K562 (cell line): ENCODE measurements around the gene VGLL4. TPM values are rescaled to one million over a fixed set of nuclear protein-coding genes. Genes with fewer than 3 reads are reported as not detected.

Experiments
- ATAC-seq: fragments of 200-7000 bp; cut with Tn5 transposase; 3 replicates; pipeline ENCODE4 v1.9.1; 2020; ENCODE audit warnings: moderate library complexity
- BruUV-seq: library from RNA; stranded (reverse); fragments of 400-500 nt; replicated peaks from 2 replicates; lab custom pipeline; 2021; lab: Mats Ljungman, UMichigan
- CTCF ChIA-PET: fragments of 300-600 bp; formaldehyde crosslinking; extraction: SDS; loops from one replicate; lab custom pipeline; 2021; ENCODE audit warnings: low intra/inter-chr PET ratio; lab: Yijun Ruan, JAX
- POLR2A ChIA-PET: fragments of 300-600, 350-650 bp; sonication (Branson Sonifier 250); formaldehyde crosslinking; extraction: SDS; loops from one replicate; lab custom pipeline; 2021; ENCODE audit warnings: antibody characterized with exemption, inconsistent platforms; lab: Yijun Ruan, JAX
- DNase-seq, 4 experiments: peaks; one replicate each; pipeline versions ENCODE4 v3.0.0 to v3.0.0-alpha.2; 2011 to 2018; ENCODE audit warnings: low spot score in 3 of 4, mixed read lengths in 3 of 4; ENCODE audit errors: extremely low read depth in 1 of 4
- FAIRE-seq: peaks from 2 replicates; lab custom pipeline; 2011; peaks lifted over from hg19 to GRCh38; lab: Jason Lieb, UNC
- H2AFZ ChIP-seq: 2 replicates; pipeline ENCODE4 v1.6.0; 2011; ENCODE audit warnings: low read depth, low read length, control low read depth, inconsistent platforms
- H3K27ac ChIP-seq: fragments of 200-600 bp; 3 replicates; pipeline ENCODE4 v1.8.0; 2011; ENCODE audit warnings: low read depth, mild to moderate bottlenecking, control low read depth, inconsistent platforms, low read length, moderate library complexity, mixed read lengths; ENCODE audit errors: extremely low read depth
- H3K27me3 ChIP-seq, 2 experiments: fragments of 300-600 bp in 1 of 2; 2 replicates in 1 of 2; 3 replicates in 1 of 2; pipeline versions ENCODE4 v1.6.0 to v1.8.0; 2011; ENCODE audit warnings: inconsistent platforms in 2 of 2, low read length in 2 of 2, mild to moderate bottlenecking in 1 of 2, mixed read lengths in 1 of 2, moderate library complexity in 1 of 2; ENCODE audit not compliant: control insufficient read depth in 2 of 2, insufficient read depth in 2 of 2
- H3K36me3 ChIP-seq: fragments of 300-600 bp; 3 replicates; pipeline ENCODE4 v1.8.0; 2011; ENCODE audit warnings: mild to moderate bottlenecking, low read length, inconsistent platforms; ENCODE audit not compliant: control insufficient read depth, insufficient read depth
- H3K4me1 ChIP-seq, 2 experiments: fragments of 200-600 bp in 1 of 2; replicated peaks in 1 of 2; 2 replicates in 1 of 2; 3 replicates in 1 of 2; pipeline versions ENCODE4 v1.5.1 to v1.8.0; 2011; ENCODE audit warnings: inconsistent platforms in 2 of 2, low read length in 2 of 2, mild to moderate bottlenecking in 1 of 2, mixed read lengths in 1 of 2, moderate library complexity in 1 of 2; ENCODE audit not compliant: control insufficient read depth in 2 of 2, insufficient read depth in 2 of 2
- H3K4me2 ChIP-seq: 2 replicates; pipeline ENCODE4 v1.6.1; 2011; ENCODE audit warnings: low read length, control low read depth, inconsistent platforms, mixed read lengths; ENCODE audit not compliant: insufficient read depth
- H3K4me3 ChIP-seq: fragments of 200-600 bp; sonication (generic), shearing (Covaris generic); 2 replicates; pipeline ENCODE4 v1.5.1; 2016; ENCODE audit warnings: control low read depth, inconsistent platforms
- H3K79me2 ChIP-seq: fragments of 200-600 bp; 3 replicates; pipeline ENCODE4 v1.8.0; 2011; ENCODE audit warnings: low read length, inconsistent platforms; ENCODE audit not compliant: control insufficient read depth, insufficient read depth
- H3K9ac ChIP-seq, 2 experiments: 2 replicates each; pipeline versions ENCODE4 v1.6.0 to v1.6.1; 2011; ENCODE audit warnings: low read depth in 2 of 2, low read length in 2 of 2, control low read depth in 1 of 2, inconsistent platforms in 1 of 2, mild to moderate bottlenecking in 1 of 2, mixed read lengths in 1 of 2; ENCODE audit not compliant: insufficient read depth in 1 of 2
- H3K9me1 ChIP-seq: one replicate; pipeline ENCODE4 v1.6.0; 2011; ENCODE audit warnings: inconsistent platforms, mild to moderate bottlenecking, low read length, moderate library complexity; ENCODE audit not compliant: control insufficient read depth, insufficient read depth
- H3K9me3 ChIP-seq: replicated peaks from 2 replicates; pipeline ENCODE4 v1.5.1; 2011; ENCODE audit warnings: low read depth, low read length, inconsistent platforms; ENCODE audit not compliant: control insufficient read depth, insufficient read depth
- H4K20me1 ChIP-seq: replicated peaks from 2 replicates; pipeline ENCODE4 v1.6.1; 2011; ENCODE audit warnings: low read length, inconsistent platforms, mixed read lengths; ENCODE audit not compliant: control insufficient read depth, insufficient read depth
- ARID1B ChIP-seq: fragments of 450-650 bp; IDR thresholded peaks from 2 replicates; pipeline ENCODE4 v1.6.1; 2016; ENCODE audit warnings: antibody characterized with exemption, mild to moderate bottlenecking, inconsistent platforms
- CHCHD3 ChIP-seq: fragments of 250-450 bp; sonication (Bioruptor Pico); IDR thresholded peaks from 2 replicates; pipeline ENCODE4 v2.1.2; 2022; ENCODE audit warnings: mild to moderate bottlenecking
- HCFC1 ChIP-seq: IDR thresholded peaks from 2 replicates; pipeline ENCODE4 v1.6.1; 2012; ENCODE audit warnings: low read depth, low read length, improper control_type of control experiment
- HDAC3 ChIP-seq: fragments of 450-650 bp; IDR thresholded peaks from 2 replicates; pipeline ENCODE4 v1.6.1; 2018; ENCODE audit warnings: borderline replicate concordance, mild to moderate bottlenecking, moderate library complexity; ENCODE audit not compliant: partially characterized antibody
- HMG20A ChIP-seq: fragments of 450-650 bp; formaldehyde crosslinking; conservative IDR thresholded peaks from 2 replicates; pipeline ENCODE4 v1.4.0; 2020; ENCODE audit warnings: mild to moderate bottlenecking, mixed read lengths
- MEF2A ChIP-seq: IDR thresholded peaks from 2 replicates; pipeline ENCODE4 v1.6.1; 2011; ENCODE audit warnings: low read depth, mild to moderate bottlenecking, low read length, moderate library complexity; ENCODE audit not compliant: control insufficient read depth
- NBN ChIP-seq: fragments of 450-650 bp; IDR thresholded peaks from 2 replicates; pipeline ENCODE4 v1.6.1; 2016; ENCODE audit warnings: low read depth, mild to moderate bottlenecking
- NONO ChIP-seq, 2 experiments: fragments of 200-400 bp in 1 of 2; fragments of 450-650 bp in 1 of 2; formaldehyde crosslinking in 1 of 2; IDR thresholded peaks; 2 replicates each; pipeline ENCODE4 v1.6.1; 2017; ENCODE audit warnings: low read depth in 2 of 2, mild to moderate bottlenecking in 2 of 2, moderate library complexity in 2 of 2, low read length in 1 of 2
- PHF21A ChIP-seq: fragments of 450-650 bp; IDR thresholded peaks from 2 replicates; pipeline ENCODE4 v1.6.1; 2017; ENCODE audit warnings: low read depth, borderline replicate concordance
- POLR2G ChIP-seq: fragments of 200-400 bp; formaldehyde crosslinking; IDR thresholded peaks from 2 replicates; pipeline ENCODE4 v1.6.1; 2017; ENCODE audit warnings: low read depth, mild to moderate bottlenecking, antibody characterized with exemption, low read length, moderate library complexity
- SMAD4 ChIP-seq: fragments of 250-450 bp; sonication (Bioruptor Pico); conservative IDR thresholded peaks from 2 replicates; pipeline ENCODE4 v1.8.0; 2021; ENCODE audit warnings: inconsistent platforms, mild to moderate bottlenecking, moderate library complexity
- TAL1 ChIP-seq: fragments of 450-650 bp; IDR thresholded peaks from 2 replicates; pipeline ENCODE4 v1.6.1; 2016; ENCODE audit warnings: mild to moderate bottlenecking
- ZBTB8A ChIP-seq: fragments of 450-650 bp; IDR thresholded peaks from 2 replicates; pipeline ENCODE4 v1.6.1; 2018; ENCODE audit warnings: mild to moderate bottlenecking, moderate library complexity; ENCODE audit not compliant: partially characterized antibody
- ZNF165 ChIP-seq: fragments of 250-450 bp; sonication (Bioruptor Pico); IDR thresholded peaks from 2 replicates; pipeline ENCODE4 v1.4.0; 2020; ENCODE audit warnings: borderline replicate concordance
- ZNF184 ChIP-seq: sonication (generic); formaldehyde crosslinking; IDR thresholded peaks from 2 replicates; pipeline ENCODE4 v1.5.0; 2020; ENCODE audit warnings: missing genetic modification reagents
- WGBS: fragments of 100-300 bp; shearing (Covaris generic); methylation state at CpG from one replicate; pipeline ENCODE4 v1.1.6; 2016; ENCODE audit warnings: low coverage, mixed read lengths; ENCODE audit not compliant: insufficient coverage; ENCODE audit errors: missing lambda C conversion rate; 5-methylcytosine and 5-hydroxymethylcytosine counted together
- in situ Hi-C: fragments of 300-500 bp; cut with MboI; formaldehyde crosslinking; loops from 4 replicates; pipeline ENCODE4 v1.15.0; 2018; ENCODE audit warnings: inconsistent platforms, mixed read lengths
- intact Hi-C: fragments of 100-400 bp; cut with micrococcal nuclease; formaldehyde crosslinking; loops from 2 replicates; pipeline ENCODE4 v1.14.2; 2022
- polyA plus RNA-seq, 8 experiments: library from polyadenylated mRNA; depleted of rRNA in 4 of 8; stranded (reverse) in 5 of 8; unstranded in 3 of 8; fragments of >200 nt; fragmentation: Nextera tagmentation in 2 of 8; fragmentation: Illumina TruSeq in 1 of 8; extraction: Ambion mirVana in 2 of 8; extraction: Trizol in 1 of 8; gene quantifications; 2 replicates each; pipeline versions ENCODE4 v1.2.1 to v1.2.3, GENCODE V29; 2011 to 2014; ENCODE audit warnings: inconsistent platforms in 1 of 8, missing spikeins in 1 of 8
- total RNA-seq, 7 experiments: library from RNA; depleted of rRNA in 6 of 7; stranded (reverse); fragments of >200 nt in 6 of 7; fragmentation: Illumina TruSeq in 2 of 7; extraction: Trizol in 2 of 7; gene quantifications; 2 replicates each; pipeline versions ENCODE4 v1.2.1 to v1.2.3, GENCODE V29; 2011 to 2021; ENCODE audit warnings: low replicate concordance in 1 of 7
- TF ChIP-seq, protein P1 (sequence below): sonication (generic); formaldehyde crosslinking; IDR thresholded peaks from 2 replicates; pipeline ENCODE4 v1.8.1; 2023; ENCODE audit warnings: mild to moderate bottlenecking, missing genetic modification reagents
- TF ChIP-seq, protein P2 (sequence below): fragments of 450-650 bp; IDR thresholded peaks from 2 replicates; pipeline ENCODE4 v1.6.1; 2017; ENCODE audit warnings: mild to moderate bottlenecking, moderate library complexity
- TF ChIP-seq, protein P3 (sequence below): sonication (generic); formaldehyde crosslinking; IDR thresholded peaks from 2 replicates; pipeline ENCODE4 v1.8.0; 2022; ENCODE audit warnings: mild to moderate bottlenecking, missing genetic modification reagents

Gene VGLL4
- total and polyA plus RNA-seq, 9 of the 15 experiments (the other 6 are each of a cell fraction or from before 2014, with no cell fraction given): 0.27 to 10.9 (median 8.6) TPM

DNA sequence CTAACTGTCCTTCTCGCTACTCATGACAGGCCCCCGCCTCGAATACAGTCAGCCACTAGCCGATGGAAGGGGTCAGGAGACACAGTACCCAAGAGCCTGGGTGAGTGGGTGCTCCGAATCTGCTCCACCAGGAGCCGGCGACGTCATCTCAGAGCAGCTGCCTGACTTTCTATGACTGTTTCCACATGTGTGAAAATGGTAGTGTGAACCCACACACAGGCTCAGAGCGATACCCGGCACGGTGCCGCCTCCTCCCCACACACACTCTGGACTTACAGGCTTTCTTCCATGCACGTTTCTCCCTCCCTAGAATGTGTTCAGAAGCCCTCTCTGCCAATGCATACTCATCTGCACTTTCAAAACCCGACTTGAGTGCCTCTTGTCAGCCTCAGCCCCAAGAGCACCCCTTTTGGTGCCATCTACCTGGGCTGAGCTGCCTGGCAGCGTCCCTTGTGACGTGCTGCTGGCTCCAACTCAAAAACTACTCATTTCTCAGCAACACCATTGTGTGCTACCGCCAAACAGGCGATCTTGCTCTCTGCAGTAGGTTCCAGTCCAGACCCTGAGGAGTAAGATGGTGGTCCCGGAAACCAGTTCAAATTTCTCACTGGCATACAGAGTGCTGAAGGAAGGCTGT, 29.7 kb downstream of the VGLL4 start:
- in situ Hi-C loops (no loop called here), intact Hi-C loops (no loop called here)
- no peak for FAIRE-seq
- H2AFZ ChIP-seq: no peak overlapping the region
- ChIA-PET POLR2A (interaction anchor here (0.5 to 2.2 kb wide), 2 partner anchors 12 to 96 kb away, joined by 4 to 9 read pairs; no protein-coding TSS in a partner anchor), CTCF (no interaction called here)
- H3K4me3 ChIP-seq: no peak overlapping the region
- no peak for DNase-seq
- TF ChIP-seq ZNF165: no peak
- TF ChIP-seq, protein P1, sequence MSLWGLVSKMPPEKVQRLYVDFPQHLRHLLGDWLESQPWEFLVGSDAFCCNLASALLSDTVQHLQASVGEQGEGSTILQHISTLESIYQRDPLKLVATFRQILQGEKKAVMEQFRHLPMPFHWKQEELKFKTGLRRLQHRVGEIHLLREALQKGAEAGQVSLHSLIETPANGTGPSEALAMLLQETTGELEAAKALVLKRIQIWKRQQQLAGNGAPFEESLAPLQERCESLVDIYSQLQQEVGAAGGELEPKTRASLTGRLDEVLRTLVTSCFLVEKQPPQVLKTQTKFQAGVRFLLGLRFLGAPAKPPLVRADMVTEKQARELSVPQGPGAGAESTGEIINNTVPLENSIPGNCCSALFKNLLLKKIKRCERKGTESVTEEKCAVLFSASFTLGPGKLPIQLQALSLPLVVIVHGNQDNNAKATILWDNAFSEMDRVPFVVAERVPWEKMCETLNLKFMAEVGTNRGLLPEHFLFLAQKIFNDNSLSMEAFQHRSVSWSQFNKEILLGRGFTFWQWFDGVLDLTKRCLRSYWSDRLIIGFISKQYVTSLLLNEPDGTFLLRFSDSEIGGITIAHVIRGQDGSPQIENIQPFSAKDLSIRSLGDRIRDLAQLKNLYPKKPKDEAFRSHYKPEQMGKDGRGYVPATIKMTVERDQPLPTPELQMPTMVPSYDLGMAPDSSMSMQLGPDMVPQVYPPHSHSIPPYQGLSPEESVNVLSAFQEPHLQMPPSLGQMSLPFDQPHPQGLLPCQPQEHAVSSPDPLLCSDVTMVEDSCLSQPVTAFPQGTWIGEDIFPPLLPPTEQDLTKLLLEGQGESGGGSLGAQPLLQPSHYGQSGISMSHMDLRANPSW: no peak
- no peak for TF ChIP-seq ARID1B
- TF ChIP-seq ZNF184: no peak
- TF ChIP-seq PHF21A: no peak
- no peak for TF ChIP-seq ZBTB8A
- TF ChIP-seq HMG20A (CRISPR knock-in tag): no peak
- TF ChIP-seq, protein P2, sequence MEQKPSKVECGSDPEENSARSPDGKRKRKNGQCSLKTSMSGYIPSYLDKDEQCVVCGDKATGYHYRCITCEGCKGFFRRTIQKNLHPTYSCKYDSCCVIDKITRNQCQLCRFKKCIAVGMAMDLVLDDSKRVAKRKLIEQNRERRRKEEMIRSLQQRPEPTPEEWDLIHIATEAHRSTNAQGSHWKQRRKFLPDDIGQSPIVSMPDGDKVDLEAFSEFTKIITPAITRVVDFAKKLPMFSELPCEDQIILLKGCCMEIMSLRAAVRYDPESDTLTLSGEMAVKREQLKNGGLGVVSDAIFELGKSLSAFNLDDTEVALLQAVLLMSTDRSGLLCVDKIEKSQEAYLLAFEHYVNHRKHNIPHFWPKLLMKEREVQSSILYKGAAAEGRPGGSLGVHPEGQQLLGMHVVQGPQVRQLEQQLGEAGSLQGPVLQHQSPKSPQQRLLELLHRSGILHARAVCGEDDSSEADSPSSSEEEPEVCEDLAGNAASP: no peak
- no peak for TF ChIP-seq NONO (IDR thresholded peaks at IDR 0.05; ENCODE audit: low read depth in 2 of 2, low read length in 1 of 2)
- no peak for TF ChIP-seq CHCHD3 (CRISPR knock-in tag)
- no peak for TF ChIP-seq MEF2A
- no peak for TF ChIP-seq HDAC3
- TF ChIP-seq NBN: no peak
- no peak for TF ChIP-seq SMAD4 (CRISPR knock-in tag)
- TF ChIP-seq, protein P3, sequence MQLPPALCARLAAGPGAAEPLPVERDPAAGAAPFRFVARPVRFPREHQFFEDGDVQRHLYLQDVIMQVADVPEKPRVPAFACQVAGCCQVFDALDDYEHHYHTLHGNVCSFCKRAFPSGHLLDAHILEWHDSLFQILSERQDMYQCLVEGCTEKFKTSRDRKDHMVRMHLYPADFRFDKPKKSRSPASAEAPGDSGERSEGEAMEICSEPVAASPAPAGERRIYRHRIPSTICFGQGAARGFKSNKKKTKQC: no peak
- TF ChIP-seq TAL1: no peak
- no peak for TF ChIP-seq HCFC1
- no peak for TF ChIP-seq POLR2G
- H3K79me2 ChIP-seq: peaks cover 5% of the 10 kb centered on the region; the same call in 1 of the 3 replicates
- no peak for ATAC-seq
- no peaks in the 10 kb centered on the region for H3K36me3 ChIP-seq
- no peak overlapping the region for H3K4me2 ChIP-seq
- peaks cover 40% of the 10 kb centered on the region for H4K20me1 ChIP-seq
- H3K27ac ChIP-seq: no peak overlapping the region
- no TSS peak for BruUV-seq
- 50% methylated on average over 18 of the region's 19 CpGs for WGBS
- no peaks in the 10 kb centered on the region for H3K9me1 ChIP-seq
- no peak overlapping the region for H3K9ac ChIP-seq
- H3K9me3 ChIP-seq: no peaks in the 10 kb centered on the region
- H3K27me3 ChIP-seq: peaks cover 0 to 41% of the 10 kb centered on the region in 2 experiments; a peak in 2 of 5 replicates
- no peaks in the 10 kb centered on the region; a peak in 1 of 5 replicates for H3K4me1 ChIP-seq
